Hepatocyte (in vitro differentiated cells): ENCODE results near the gene PHACTR3. TPM values are rescaled to one million over a fixed set of nuclear protein-coding genes. Genes with fewer than 3 reads are reported as not detected.

ENCODE experiments used
- DNase-seq: peaks from one replicate; pipeline ENCODE4 v3.0.0-alpha.2; 2016; ENCODE audit warnings: low spot score
- H2AFZ ChIP-seq: fragments of 200-600 bp; sonication (generic); 2 replicates; pipeline ENCODE4 v1.6.0; 2016; ENCODE audit warnings: antibody characterized with exemption, mild to moderate bottlenecking
- H3K27ac ChIP-seq: fragments of 200-600 bp; sonication (generic); 2 replicates; pipeline ENCODE4 v1.5.1; 2016; ENCODE audit warnings: mild to moderate bottlenecking
- H3K27me3 ChIP-seq: fragments of 200-600 bp; sonication (generic); 2 replicates; pipeline ENCODE4 v1.6.1; 2016
- H3K36me3 ChIP-seq: fragments of 200-600 bp; sonication (generic); replicated peaks from 2 replicates; pipeline ENCODE4 v1.5.1; 2016; ENCODE audit warnings: low read depth; ENCODE audit not compliant: insufficient read depth
- H3K4me1 ChIP-seq: fragments of 200-600 bp; sonication (generic); 2 replicates; pipeline ENCODE4 v1.5.1; 2016; ENCODE audit warnings: mild to moderate bottlenecking, moderate library complexity; ENCODE audit not compliant: insufficient read depth
- H3K4me2 ChIP-seq: fragments of 200-600 bp; sonication (generic); 2 replicates; pipeline ENCODE4 v1.6.0; 2016
- H3K4me3 ChIP-seq: fragments of 200-600 bp; sonication (generic); 2 replicates; pipeline ENCODE4 v1.5.1; 2016; ENCODE audit warnings: mild to moderate bottlenecking
- H3K79me2 ChIP-seq: fragments of 200-600 bp; sonication (generic); 2 replicates; pipeline ENCODE4 v1.6.0; 2017; ENCODE audit warnings: mild to moderate bottlenecking
- H3K9me2 ChIP-seq: fragments of 200-600 bp; sonication (generic); replicated peaks from 2 replicates; pipeline ENCODE4 v1.6.0; 2017; ENCODE audit warnings: mild to moderate bottlenecking; ENCODE audit not compliant: insufficient read depth
- H3K9me3 ChIP-seq: fragments of 200-600 bp; sonication (generic); 2 replicates; pipeline ENCODE4 v1.5.1; 2016; ENCODE audit warnings: low read depth, mild to moderate bottlenecking
- H4K20me1 ChIP-seq: fragments of 200-600 bp; sonication (generic); 2 replicates; pipeline ENCODE4 v1.6.0; 2016; ENCODE audit warnings: mild to moderate bottlenecking; ENCODE audit not compliant: insufficient read depth, poor library complexity, severe bottlenecking
- CTCF ChIP-seq: fragments of 200-600 bp; sonication (generic); IDR thresholded peaks from 2 replicates; pipeline ENCODE4 v1.5.1; 2016; ENCODE audit warnings: antibody characterized with exemption, mild to moderate bottlenecking; ENCODE audit not compliant: poor library complexity
- EZH2 ChIP-seq: fragments of 200-600 bp; sonication (generic); IDR thresholded peaks from 2 replicates; pipeline ENCODE4 v1.6.1; 2016; ENCODE audit warnings: antibody characterized with exemption, mild to moderate bottlenecking, borderline replicate concordance
- EZH2phosphoT487 ChIP-seq: fragments of 200-600 bp; sonication (generic); IDR thresholded peaks from one replicate; pipeline ENCODE4 v1.6.1; 2018; ENCODE audit warnings: antibody characterized with exemption, mild to moderate bottlenecking, low read depth, moderate library complexity; ENCODE audit not compliant: unreplicated experiment, severe bottlenecking
- whole genome bisulfite sequencing: methylation state at CpG from one replicate; pipeline ENCODE4 v1.1.6; 2016; ENCODE audit warnings: low lambda C conversion rate; ENCODE audit errors: missing lambda C conversion rate; 5-methylcytosine and 5-hydroxymethylcytosine counted together
- polyA plus RNA-seq: library from polyadenylated mRNA; unstranded; fragments of >200 nt; fragmentation: Nextera tagmentation; extraction: Ambion mirVana; gene quantifications from 2 replicates; pipeline ENCODE4 v1.2.1, GENCODE V29; 2016
- total RNA-seq: library from RNA; depleted of rRNA; stranded (reverse); fragments of >200 nt; gene quantifications from 2 replicates; pipeline ENCODE4 v1.2.3, GENCODE V29; 2014

Gene PHACTR3
- total and polyA plus RNA-seq, 2 experiments from 2014 or later: 5.2 to 7.5 TPM

- Histone ChIP-seq H2AFZ (no peak overlapping the region), H3K27ac (no peak overlapping the region), H3K4me1 (no peaks in the 10 kb centered on the region), H3K27me3 (no peaks in the 10 kb centered on the region), H3K79me2 (no peaks in the 10 kb centered on the region), H3K9me2 (no peaks in the 10 kb centered on the region), H3K4me2 (no peak overlapping the region), H3K36me3 (no peaks in the 10 kb centered on the region), H3K4me3 (no peak overlapping the region), H3K9me3 (no peaks in the 10 kb centered on the region), H4K20me1 (no peaks in the 10 kb centered on the region)
- WGBS: 85% methylated on average over 10 of the region's 10 CpGs
- no peak for DNase-seq
- no peak for TF ChIP-seq EZH2
- TF ChIP-seq EZH2phosphoT487: no peak
- no peak for TF ChIP-seq CTCF
These were observed 115.7 kb downstream of the PHACTR3 start for GRCh38 chr20:59720013-59720412.

GRCh38 chr20:59721386-59721785 is 117.0 kb downstream of the PHACTR3 start:
- DNase-seq: no peak
- no peak overlapping the region for H3K4me2 ChIP-seq
- H2AFZ ChIP-seq: no peak overlapping the region
- no peak overlapping the region for H3K4me3 ChIP-seq
- H3K9me2 ChIP-seq: no peaks in the 10 kb centered on the region
- no peaks in the 10 kb centered on the region for H3K79me2 ChIP-seq
- no peaks in the 10 kb centered on the region for H3K27me3 ChIP-seq
- no peak overlapping the region for H3K27ac ChIP-seq
- 80% methylated on average over 7 of the region's 7 CpGs for WGBS
- no peaks in the 10 kb centered on the region for H3K36me3 ChIP-seq
- no peak for TF ChIP-seq CTCF
- no peak for TF ChIP-seq EZH2phosphoT487
- no peak for TF ChIP-seq EZH2
- no peaks in the 10 kb centered on the region for H3K4me1 ChIP-seq
- H4K20me1 ChIP-seq: no peaks in the 10 kb centered on the region
- no peaks in the 10 kb centered on the region for H3K9me3 ChIP-seq

- Histone ChIP-seq H3K27me3 (no peaks in the 10 kb centered on the region), H3K36me3 (no peaks in the 10 kb centered on the region), H3K4me2 (no peak overlapping the region), H2AFZ (no peak overlapping the region), H3K79me2 (no peaks in the 10 kb centered on the region), H3K4me3 (no peak overlapping the region), H3K27ac (no peak overlapping the region), H3K9me2 (no peaks in the 10 kb centered on the region), H3K4me1 (no peaks in the 10 kb centered on the region), H3K9me3 (no peaks in the 10 kb centered on the region), H4K20me1 (no peaks in the 10 kb centered on the region)
- no peak for TF ChIP-seq EZH2phosphoT487
- TF ChIP-seq CTCF: no peak
- no peak for TF ChIP-seq EZH2
- DNase-seq: no peak
- 77% methylated on average over 5 of the region's 5 CpGs for WGBS
These were observed 118.8 kb downstream of the PHACTR3 start for GRCh38 chr20:59723108-59723500.
